Prostate gland (tissue), 2 donors: ENCODE data around the gene RFTN1. TPM values are rescaled to one million over a fixed set of nuclear protein-coding genes. Genes with fewer than 3 reads are reported as not detected.

Experiments used
- DNase-seq: peaks from one replicate; pipeline ENCODE4 v3.0.0-alpha.2; 2019; ENCODE audit warnings: low spot score
- H3K27ac ChIP-seq, 2 donors: fragments of 200-600 bp; sonication (generic); 2 replicates each; pipeline ENCODE4 v1.5.1; 2017 to 2019
- H3K27me3 ChIP-seq: fragments of 200-600 bp; sonication (generic); replicated peaks from 2 replicates; pipeline ENCODE4 v1.5.1; 2019; ENCODE audit not compliant: insufficient read depth
- H3K36me3 ChIP-seq, 2 donors: fragments of 200-600 bp; sonication (generic); 1 replicate in 1 of 2; 2 replicates in 1 of 2; pipeline versions ENCODE4 v1.5.1 to v1.8.1; 2017 to 2019
- H3K4me1 ChIP-seq: fragments of 200-600 bp; sonication (generic); replicated peaks from 2 replicates; pipeline ENCODE4 v1.5.1; 2019
- H3K4me3 ChIP-seq, 2 donors: fragments of 200-600 bp; sonication (generic); 2 replicates each; pipeline ENCODE4 v1.5.1; 2017 to 2019
- H3K9me3 ChIP-seq: fragments of 200-600 bp; sonication (generic); 2 replicates; pipeline ENCODE4 v1.5.1; 2017
- CTCF ChIP-seq, 4 experiments: fragments of 200-600 bp in 2 of 4; fragments of 450-650 bp in 2 of 4; sonication (generic) in 2 of 4; IDR thresholded peaks; 1 replicate in 3 of 4; 2 replicates in 1 of 4; pipeline ENCODE4 v1.5.1; 2016 to 2019; ENCODE audit warnings: antibody characterized with exemption in 4 of 4, mild to moderate bottlenecking in 2 of 4, moderate library complexity in 2 of 4
- POLR2A ChIP-seq: fragments of 450-650 bp; IDR thresholded peaks from one replicate; pipeline ENCODE4 v1.6.1; 2016; ENCODE audit warnings: antibody characterized with exemption, mild to moderate bottlenecking
- POLR2AphosphoS5 ChIP-seq: sonication (generic); formaldehyde crosslinking; IDR thresholded peaks from one replicate; pipeline ENCODE4 v1.6.1; 2017; ENCODE audit warnings: antibody characterized with exemption
- WGBS: methylation state at CpG from one replicate; pipeline ENCODE4 v1.1.5; 2018; 5-methylcytosine and 5-hydroxymethylcytosine counted together
- intact Hi-C: fragments of 100-400 bp; cut with DNase I; formaldehyde crosslinking; loops from one replicate; pipeline ENCODE4 v1.14.2; 2022
- total RNA-seq, 2 donors: library from RNA; depleted of rRNA; stranded (reverse); fragments of >200 nt; gene quantifications; one replicate each; pipeline ENCODE4 v1.1.0, GENCODE V29; 2016

Gene RFTN1
- total RNA-seq, 2 donors from 2014 or later, result 7.4 to 16.1 TPM

DNA sequence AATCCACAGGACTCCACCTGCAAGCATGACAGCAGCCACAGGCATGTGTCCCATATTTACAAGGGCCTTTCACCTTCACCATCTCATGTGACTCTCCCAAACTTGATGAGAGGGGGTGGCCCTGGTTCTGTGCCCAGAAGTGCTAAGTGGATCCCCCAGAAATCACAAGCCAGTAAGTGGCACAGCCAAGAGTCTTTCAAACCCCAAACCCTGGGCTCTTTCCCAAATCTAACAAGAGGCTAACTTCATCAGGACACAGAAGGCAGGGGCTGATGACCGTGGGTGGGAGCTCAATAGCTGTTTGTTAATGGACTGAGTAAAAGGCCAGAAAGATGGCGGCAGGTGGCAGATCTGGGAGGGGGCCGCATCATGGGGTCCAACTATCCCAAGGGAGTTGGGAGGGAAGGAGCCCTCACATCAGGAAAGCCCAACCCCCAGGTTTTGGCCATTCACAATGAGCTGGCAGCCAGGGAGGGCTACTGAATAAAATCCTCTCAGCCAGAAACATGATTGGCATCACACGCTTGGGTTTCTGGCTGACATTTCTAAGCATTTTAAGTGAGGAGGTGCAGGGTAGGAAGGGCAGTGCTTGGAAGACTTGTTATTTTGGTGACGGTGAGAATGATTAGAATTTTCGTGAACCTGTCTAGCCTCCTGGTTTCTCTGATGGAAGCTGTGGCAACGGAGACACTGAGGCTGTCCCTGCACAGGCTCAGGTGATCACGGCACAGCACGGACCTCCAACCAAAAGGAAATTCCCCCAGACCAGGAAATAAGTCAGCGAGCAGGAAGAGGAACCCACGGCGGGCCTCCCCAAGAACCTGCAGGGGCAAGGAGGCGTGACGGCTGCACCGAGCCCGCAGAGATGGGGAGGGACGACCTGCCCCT, 139.2 kb downstream of the RFTN1 start:
- no peak overlapping the region for H3K27ac ChIP-seq
- H3K4me3 ChIP-seq, result no peak overlapping the region
- intact Hi-C loops, result loop anchor here (10.0 kb wide), 1 partner anchor 141 kb away; the partner anchor contains the start of gene RFTN1
- H3K27me3 ChIP-seq, result no peaks in the 10 kb centered on the region
- WGBS, result 91% methylated on average over 17 of the region's 17 CpGs
- H3K9me3 ChIP-seq, result no peaks in the 10 kb centered on the region
- no peak for DNase-seq
- no peaks in the 10 kb centered on the region for H3K4me1 ChIP-seq
- no peak for TF ChIP-seq CTCF (IDR thresholded peaks at IDR 0.05)
- no peak for TF ChIP-seq POLR2A
- TF ChIP-seq POLR2AphosphoS5, result no peak
- H3K36me3 ChIP-seq, result no peaks in the 10 kb centered on the region

DNA sequence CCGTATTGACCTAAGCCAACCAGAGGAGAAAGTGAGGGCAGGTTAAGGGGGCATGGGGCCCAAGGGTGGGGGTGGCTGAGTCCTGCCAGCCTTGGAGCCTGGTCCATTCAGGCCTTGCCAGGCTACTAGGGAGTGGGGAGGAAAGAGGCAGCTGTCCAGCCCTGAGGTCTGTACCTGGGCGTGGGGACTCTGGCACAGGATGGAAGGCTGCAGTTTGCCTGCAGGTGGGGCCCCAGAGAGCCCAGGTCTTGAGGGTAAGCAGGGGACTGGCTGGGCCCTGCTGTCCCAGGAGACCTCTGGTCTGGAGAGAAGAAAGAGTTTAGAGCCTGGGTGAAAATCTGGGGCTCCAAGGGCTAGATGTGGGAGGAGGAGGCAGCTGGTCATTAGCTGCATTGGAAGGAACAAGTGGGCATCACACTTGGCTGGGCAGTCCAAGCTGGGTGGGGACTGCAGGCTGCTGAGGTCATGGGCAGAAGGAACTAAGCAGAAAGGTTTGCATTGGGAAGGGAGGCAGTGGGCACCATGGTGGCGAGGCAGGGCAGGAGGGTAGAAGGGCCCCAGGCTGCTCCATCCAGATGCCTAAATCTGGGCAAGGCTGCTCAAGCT, 140.1 kb downstream of the RFTN1 start:
- Histone ChIP-seq H3K27ac (no peak overlapping the region), H3K9me3 (no peaks in the 10 kb centered on the region), H3K27me3 (no peaks in the 10 kb centered on the region), H3K4me1 (no peaks in the 10 kb centered on the region), H3K4me3 (no peak overlapping the region), H3K36me3 (no peaks in the 10 kb centered on the region)
- no peak for DNase-seq
- WGBS, result 80% methylated on average over 3 of the region's 3 CpGs
- intact Hi-C loops, result loop anchor here (10.0 kb wide), 1 partner anchor 141 kb away; the partner anchor contains the start of gene RFTN1
- TF ChIP-seq POLR2A (no peak), CTCF (IDR thresholded peaks at IDR 0.05) (no peak), POLR2AphosphoS5 (no peak)

DNA sequence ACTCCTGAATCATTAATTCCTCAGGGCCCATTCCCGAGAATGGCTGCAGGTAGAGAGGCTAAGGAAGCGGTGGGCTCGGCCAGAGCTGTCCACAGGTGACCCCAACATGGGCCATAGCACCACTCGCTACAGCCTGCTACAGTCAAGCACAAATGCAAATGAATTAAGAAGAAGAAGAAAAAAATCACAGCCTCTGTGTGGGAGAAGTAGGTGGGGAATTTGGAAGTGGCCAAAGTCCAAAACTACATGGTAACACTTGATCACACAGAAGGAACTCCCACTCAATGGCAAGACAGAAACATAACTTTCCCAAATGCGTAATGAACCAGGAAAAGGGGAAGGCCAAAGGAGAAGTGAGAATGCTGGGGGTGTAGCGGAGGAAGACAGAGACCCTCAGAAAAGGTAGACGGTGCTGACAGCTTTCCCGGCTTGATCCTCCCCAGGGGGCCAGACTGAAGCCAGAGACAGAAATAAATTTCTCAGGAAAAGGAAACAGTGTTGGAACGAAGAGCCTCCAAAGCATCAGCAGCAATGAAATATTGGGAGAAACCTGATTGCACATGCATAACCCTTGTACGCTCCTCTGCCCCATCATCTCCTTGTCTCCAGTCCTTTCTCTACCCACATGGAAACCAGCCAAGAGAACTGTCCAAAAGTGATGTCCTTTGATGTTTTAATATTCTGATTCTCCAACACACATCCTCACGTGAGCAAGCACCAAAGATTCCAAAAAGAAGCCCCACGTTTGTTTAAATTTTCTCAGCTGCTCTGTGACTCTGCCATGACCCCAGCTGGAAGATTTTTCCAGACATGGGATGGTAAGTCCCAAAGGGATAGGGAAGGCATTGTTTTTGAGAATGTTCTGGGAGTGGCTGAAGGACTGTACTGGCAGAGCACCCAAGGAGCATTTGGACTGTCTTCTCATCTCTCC, 140.9 kb downstream of the RFTN1 start:
- H3K4me3 ChIP-seq, result no peak overlapping the region
- TF ChIP-seq POLR2A (no peak), CTCF (IDR thresholded peaks at IDR 0.05) (no peak)
- WGBS, result 69% methylated on average over 12 of the region's 12 CpGs
- intact Hi-C loops, result loop anchor here (10.0 kb wide), 1 partner anchor 142 kb away; the partner anchor contains the start of gene RFTN1
- H3K27ac ChIP-seq, result no peak overlapping the region
- H3K27me3 ChIP-seq, result no peaks in the 10 kb centered on the region
- DNase-seq, result no peak
- no peaks in the 10 kb centered on the region for H3K4me1 ChIP-seq
- H3K9me3 ChIP-seq, result no peaks in the 10 kb centered on the region
- H3K36me3 ChIP-seq, result no peaks in the 10 kb centered on the region

DNA sequence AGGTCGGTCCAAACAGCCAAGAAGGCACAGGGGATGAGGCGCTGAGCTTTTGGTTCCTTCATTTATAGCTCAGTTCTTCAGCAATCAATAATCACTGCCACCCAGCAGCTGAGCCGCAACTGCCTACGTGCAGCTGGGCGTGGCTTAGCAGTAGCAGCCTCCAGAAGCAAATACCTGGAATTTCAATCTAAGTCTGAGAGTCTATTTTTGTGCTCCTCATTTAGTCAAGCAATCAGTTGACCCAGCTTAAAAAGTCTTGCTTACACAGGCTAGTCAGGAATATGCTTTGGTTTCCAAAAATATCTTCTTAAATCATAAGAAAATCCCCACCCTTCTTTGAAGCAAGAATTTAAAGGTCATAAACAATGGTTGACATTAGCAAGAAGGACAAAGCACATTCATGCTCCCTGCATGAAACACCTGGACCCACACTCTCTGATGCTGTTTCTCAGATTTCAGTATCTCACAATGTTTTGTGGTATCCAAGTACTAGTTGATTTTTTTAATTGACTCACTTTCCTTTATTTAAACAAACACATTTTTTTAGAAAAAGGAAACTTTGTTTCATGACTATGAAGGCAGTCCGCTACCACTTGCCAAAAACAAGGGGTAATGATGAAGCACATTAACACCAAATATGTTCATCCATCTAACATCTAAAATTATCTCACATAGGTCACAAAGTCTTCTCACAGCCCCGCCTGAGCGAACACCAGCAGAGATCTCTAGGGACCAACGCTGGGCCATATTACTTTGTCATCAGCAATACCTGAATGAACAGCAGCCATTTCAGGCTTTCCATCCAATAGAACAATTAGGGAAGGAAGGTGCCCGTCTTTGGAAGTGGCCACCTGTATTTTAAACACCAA, 142.4 kb downstream of the RFTN1 start:
- Histone ChIP-seq H3K4me3 (no peak overlapping the region), H3K27me3 (no peaks in the 10 kb centered on the region), H3K36me3 (no peaks in the 10 kb centered on the region), H3K9me3 (no peaks in the 10 kb centered on the region), H3K27ac (no peak overlapping the region), H3K4me1 (no peaks in the 10 kb centered on the region)
- no peak for DNase-seq
- intact Hi-C loops, result loop anchor here (10.0 kb wide), 1 partner anchor 144 kb away; the partner anchor contains the start of gene RFTN1
- 52% methylated on average over 10 of the region's 10 CpGs for WGBS
- TF ChIP-seq POLR2AphosphoS5 (no peak), CTCF (IDR thresholded peaks at IDR 0.05) (no peak), POLR2A (no peak)
